GM18873 (cell line): ENCODE data around the gene PCCA.
"Not testable (repeated sequence)": the region's sequence is repeated elsewhere in the genome, so short reads cannot be mapped to it uniquely, and the experiment has no call there.

Source experiments
- ATAC-seq: cut with Tn5 transposase; IDR thresholded peaks from one replicate; pipeline ENCODE4 v1.9.1; 2021; ENCODE audit warnings: mild to moderate bottlenecking, moderate library complexity, moderate number of reproducible peaks; ENCODE audit not compliant: unreplicated experiment, low FRiP score

Gene PCCA

GRCh38 chr13:100179276-100179675 is 90.4 kb downstream of the PCCA start:
- ATAC-seq: no peak

DNA sequence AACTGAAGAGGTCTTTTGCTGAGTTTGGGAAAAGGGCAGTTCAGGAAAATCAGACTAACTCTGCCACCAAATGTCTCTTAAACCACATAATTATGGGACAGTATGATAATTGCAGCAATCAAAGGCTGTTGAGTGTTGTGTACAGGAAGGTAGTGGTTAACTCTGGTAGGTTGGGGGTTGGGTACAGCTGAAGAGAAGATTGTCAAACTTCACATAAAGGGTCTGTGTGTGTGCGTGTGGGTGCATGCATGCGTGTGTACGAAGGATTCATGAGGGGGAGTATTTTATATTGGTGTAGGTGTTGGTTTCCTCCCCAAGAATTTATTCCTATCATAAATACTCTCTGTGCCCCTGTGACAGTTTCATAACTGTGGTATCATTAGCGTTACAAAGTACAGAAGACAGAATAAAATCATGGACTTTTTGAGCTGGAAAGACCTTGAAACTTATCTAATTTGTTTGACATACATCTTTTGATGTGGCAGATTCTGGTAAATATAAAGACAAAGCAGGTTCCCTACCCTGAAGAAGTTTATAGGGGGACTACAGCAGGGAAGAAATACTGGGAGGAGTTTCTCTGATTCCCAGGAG is 94.1 kb downstream of the PCCA start:
- ATAC-seq: no peak

DNA sequence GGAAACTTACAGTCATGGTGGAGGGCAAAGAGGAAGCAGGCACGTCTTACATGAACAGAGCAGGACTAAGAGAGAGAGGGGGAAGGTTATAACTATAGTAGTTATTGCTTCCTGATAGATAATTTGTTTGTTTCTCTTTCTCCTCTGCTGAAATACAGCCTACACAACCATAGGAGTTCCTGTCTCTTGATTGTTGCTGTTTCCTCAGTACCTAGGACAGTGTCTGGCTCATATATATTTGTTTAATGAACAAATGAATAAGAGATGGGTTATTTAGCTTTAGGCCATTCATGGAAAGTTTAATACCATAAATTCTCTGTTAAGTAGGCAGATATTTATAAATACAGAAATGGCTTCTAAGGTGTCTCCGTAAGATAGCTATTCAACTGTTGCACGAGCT is 95.2 kb downstream of the PCCA start:
- no peak for ATAC-seq

GRCh38 chr13:100195568-100195967 is 106.7 kb downstream of the PCCA start:
- ATAC-seq: no peak

DNA sequence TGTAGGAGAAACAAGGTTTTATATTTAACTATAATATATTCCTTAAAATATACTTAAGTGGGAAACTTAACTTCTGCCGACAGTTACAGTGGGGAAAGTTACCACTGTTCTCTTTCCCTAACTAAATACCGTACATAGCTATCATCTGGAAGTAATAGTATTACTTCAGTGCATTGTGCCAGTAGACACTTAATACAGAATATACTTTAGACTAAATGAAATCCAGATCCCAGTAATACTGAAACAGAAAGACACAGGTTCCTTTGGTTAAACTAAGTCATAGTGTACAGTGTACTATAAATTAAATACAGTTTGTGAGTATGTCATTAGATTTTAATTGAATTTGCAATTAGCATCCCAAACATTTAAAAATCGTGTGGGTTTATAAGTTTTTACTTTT is 107.5 kb downstream of the PCCA start:
- no peak for ATAC-seq

- no peak for ATAC-seq
Observed at GRCh38 chr13:100197116-100197515, 108.2 kb downstream of the PCCA start.

DNA sequence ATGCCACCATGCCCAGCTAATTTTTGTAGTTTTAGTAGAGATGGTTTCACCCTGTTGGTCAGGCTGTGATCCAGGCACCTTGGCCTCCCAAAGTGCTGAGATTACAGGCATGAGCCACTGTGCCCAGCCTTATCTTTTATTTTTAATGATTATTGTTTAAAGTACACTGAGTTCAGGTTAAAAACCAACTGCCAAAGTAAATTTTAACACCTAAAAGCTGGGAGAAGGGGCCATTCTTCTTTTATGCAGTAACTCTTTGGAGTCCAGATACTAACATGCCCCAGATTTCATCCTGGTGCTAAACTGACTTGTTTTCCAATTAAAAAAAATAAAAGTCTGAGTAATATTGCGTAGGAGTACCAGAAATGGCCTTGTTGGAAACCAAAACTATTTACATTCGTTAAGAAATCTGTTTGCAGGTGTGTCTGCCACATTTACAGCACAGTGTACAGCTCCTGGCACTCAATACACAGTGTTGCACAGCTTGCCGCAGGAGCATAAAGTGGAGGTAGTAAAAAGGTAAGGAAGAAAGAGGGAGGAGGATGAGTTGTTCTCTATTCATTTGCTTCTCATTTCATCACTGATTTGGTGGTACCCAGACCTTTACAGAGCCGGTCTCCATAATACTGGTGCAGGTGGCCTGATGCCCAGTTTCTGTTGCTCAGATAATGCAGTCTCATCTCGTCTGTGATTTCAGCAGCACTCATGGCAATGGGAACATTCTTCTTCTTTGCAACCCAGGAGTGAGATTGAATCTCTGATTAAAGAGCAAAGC is 108.9 kb downstream of the PCCA start:
- ATAC-seq: no peak

GRCh38 chr13:100203696-100204367 is 114.9 kb downstream of the PCCA start:
- no peak for ATAC-seq

- ATAC-seq: no peak
Observed at GRCh38 chr13:100208002-100208401, 119.1 kb downstream of the PCCA start.

- ATAC-seq: no peak
Observed at GRCh38 chr13:100208626-100209025, 119.7 kb downstream of the PCCA start.

- no peak for ATAC-seq
Observed at GRCh38 chr13:100209857-100210825, 121.2 kb downstream of the PCCA start.

GRCh38 chr13:100211016-100211710 is 122.3 kb downstream of the PCCA start:
- ATAC-seq: no peak

GRCh38 chr13:100212904-100213553 is 124.1 kb downstream of the PCCA start:
- no peak for ATAC-seq

DNA sequence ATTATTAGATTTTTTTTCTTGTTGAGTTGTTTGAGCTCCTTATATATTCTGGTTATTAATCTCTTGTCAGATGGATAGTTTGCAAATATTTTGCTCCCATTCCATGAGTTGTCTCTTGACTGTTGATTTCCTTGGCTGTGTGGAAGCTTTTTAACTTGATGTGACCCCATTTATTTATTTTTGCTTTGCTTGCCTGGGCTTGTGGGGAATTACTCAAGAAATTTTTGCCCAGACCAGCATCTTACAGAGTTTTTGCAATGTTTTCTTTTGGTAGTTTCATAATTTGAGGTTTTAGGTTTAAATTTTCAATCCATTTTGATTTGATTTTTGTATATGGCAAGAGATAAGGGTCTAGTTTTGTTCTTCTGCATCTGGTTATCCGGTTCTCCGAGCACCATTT is 124.7 kb downstream of the PCCA start:
- ATAC-seq: no peak

DNA sequence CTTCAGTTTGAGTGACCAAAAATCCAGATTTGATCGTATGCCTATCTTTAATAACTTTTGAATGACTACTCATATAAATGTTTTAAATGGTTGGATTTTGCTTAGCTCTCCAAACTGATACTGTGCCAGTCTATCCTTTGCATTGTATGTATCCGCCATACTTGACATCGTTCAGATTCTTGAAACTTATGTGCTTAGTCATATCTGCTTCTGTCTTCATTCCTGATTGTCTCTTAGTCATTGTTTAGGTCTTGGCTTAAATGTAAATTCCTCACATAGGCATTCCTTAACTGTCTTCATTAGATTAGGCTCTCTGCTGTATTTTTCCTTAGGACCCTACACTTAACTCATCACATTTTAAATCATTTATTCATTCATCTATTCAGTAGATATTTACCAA is 126.0 kb downstream of the PCCA start:
- ATAC-seq: no peak

GRCh38 chr13:100221166-100221565 is 132.3 kb downstream of the PCCA start:
- ATAC-seq: no peak

DNA sequence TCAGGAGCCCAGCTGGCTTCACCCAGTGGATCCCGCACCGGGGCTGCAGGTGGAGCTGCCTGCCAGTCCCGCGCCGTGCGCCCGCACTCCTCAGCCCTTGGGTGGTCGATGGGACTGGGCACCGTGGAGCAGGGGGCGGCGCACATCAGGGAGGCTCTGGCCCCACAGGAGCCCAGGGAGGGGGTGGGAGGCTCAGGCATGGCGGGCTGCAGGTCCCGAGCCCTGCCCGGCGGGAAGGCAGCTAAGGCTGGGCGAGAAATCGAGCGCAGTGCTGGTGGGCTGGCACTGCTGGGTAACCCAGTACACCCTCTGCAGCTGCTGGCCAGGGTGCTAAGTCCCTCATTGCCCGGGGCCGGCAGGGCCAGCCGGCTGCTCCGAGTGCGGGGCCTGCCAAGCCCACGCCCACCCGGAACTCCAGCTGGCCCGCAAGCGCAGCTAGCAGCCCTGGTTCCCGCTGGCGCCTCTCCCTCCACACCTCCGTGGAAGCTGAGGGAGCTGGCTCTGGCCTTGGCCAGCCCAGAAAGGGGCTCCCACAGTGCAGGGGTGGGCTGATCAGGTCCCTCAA is 135.2 kb downstream of the PCCA start:
- not testable (repeated sequence) for ATAC-seq

DNA sequence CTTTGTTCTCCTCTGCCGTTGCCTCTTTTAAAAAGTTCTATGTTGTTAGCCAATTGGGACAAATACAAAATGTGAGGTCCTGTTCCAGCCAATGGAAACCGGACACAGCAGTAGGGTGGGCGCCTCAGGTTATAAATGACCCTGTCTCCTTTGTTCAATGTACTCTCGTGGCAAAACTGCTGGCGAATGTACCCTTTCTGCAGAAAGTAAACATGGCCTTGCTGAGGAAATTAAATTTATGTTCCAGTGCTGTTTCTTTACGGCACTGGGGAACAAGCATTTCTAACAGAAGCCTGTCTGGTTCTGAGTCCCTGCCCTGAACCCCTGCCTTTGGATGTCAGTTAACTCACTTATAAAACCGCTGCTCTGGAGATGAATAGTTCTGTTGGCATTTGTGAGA is 140.7 kb downstream of the PCCA start:
- ATAC-seq: no peak

DNA sequence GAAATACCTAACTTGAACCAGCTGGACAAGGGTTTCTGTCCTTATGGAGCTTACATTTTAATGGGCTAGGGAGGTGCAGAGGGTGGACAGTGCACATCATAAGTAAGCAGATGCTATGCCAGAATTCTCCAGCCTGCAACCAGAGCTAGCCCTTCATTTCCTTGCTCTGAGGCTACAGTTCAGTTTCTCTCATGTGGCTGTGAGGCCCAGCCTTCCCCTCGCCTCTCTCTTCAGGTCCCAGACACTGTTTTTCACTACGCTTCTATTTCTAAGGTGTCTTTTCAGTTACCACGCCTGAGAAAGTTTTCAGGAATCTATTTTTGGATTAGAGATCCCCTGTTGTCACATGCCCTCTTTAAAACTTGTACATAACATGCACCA is 141.9 kb downstream of the PCCA start:
- ATAC-seq: no peak
